NOMO-1 treated with DMSO at 0.1 percent for 48 hours (cell line): ENCODE measurements around the gene TNPO1.
"Not testable (repeated sequence)": the region's sequence is repeated elsewhere in the genome, so short reads cannot be mapped to it uniquely, and the experiment has no call there.

ENCODE experiments used
- DNase-seq: peaks from one replicate; lab custom pipeline; 2025; ENCODE audit not compliant: unreplicated experiment; lab: John Stamatoyannopoulos, UW

The TNPO1 gene

GRCh38 chr5:72816284-72817075 is at the start of gene TNPO1:
Gene TNPO1, plus strand, starts transcription at chr5:72816661. Its CDS starts 77 bp downstream, at chr5:72816738.
- DNase-seq: peak; percentile 79

- DNase-seq: no peak
These were observed 49.0 kb upstream of the TNPO1 start for GRCh38 chr5:72767289-72768010.

- DNase-seq: no peak
These were observed 46.2 kb upstream of the TNPO1 start for GRCh38 chr5:72770266-72770665.

GRCh38 chr5:72776684-72777083 is 39.8 kb upstream of the TNPO1 start:
- DNase-seq: no peak

GRCh38 chr5:72779520-72779919 is 36.9 kb upstream of the TNPO1 start:
- no peak for DNase-seq

GRCh38 chr5:72783354-72783753 is 33.1 kb upstream of the TNPO1 start:
- no peak for DNase-seq

- no peak for DNase-seq
These were observed 32.3 kb upstream of the TNPO1 start for GRCh38 chr5:72784129-72784528.

- no peak for DNase-seq
These were observed 30.7 kb upstream of the TNPO1 start for GRCh38 chr5:72785801-72786200.

GRCh38 chr5:72786676-72787075 is 29.8 kb upstream of the TNPO1 start:
- DNase-seq: no peak

- DNase-seq: no peak
These were observed 27.5 kb upstream of the TNPO1 start for GRCh38 chr5:72788866-72789505.

- no peak for DNase-seq
These were observed 26.3 kb upstream of the TNPO1 start for GRCh38 chr5:72790186-72790585.

- not testable (repeated sequence) for DNase-seq
These were observed 23.8 kb upstream of the TNPO1 start for GRCh38 chr5:72792662-72793061.

GRCh38 chr5:72796001-72796400 is 20.5 kb upstream of the TNPO1 start:
- DNase-seq: no peak

GRCh38 chr5:72799721-72800120 is 16.7 kb upstream of the TNPO1 start:
- DNase-seq: no peak

- not testable (repeated sequence) for DNase-seq
These were observed 7.8 kb upstream of the TNPO1 start for GRCh38 chr5:72808637-72809036.

GRCh38 chr5:72811849-72812248 is 4.6 kb upstream of the TNPO1 start:
- no peak for DNase-seq

GRCh38 chr5:72812488-72812887 is 4.0 kb upstream of the TNPO1 start:
- peak; percentile 42 for DNase-seq

- DNase-seq: no peak
These were observed 2.4 kb upstream of the TNPO1 start for GRCh38 chr5:72814104-72814503.

GRCh38 chr5:72814864-72815263 is 1.6 kb upstream of the TNPO1 start:
- DNase-seq: no peak

GRCh38 chr5:72815580-72816283 is 729 bp upstream of the TNPO1 start:
- peak; percentile 55 for DNase-seq

GRCh38 chr5:72817076-72817481 is 618 bp downstream of the TNPO1 start:
- peak; percentile 35 for DNase-seq
